Keratinocyte (primary cell): Measurements from ENCODE around the gene ATP11A.

Experiments
- EZH2 ChIP-seq: IDR thresholded peaks from one replicate; pipeline ENCODE4 v1.6.1; 2012; ENCODE audit warnings: inconsistent platforms, mild to moderate bottlenecking, low read length, moderate library complexity
- TF ChIP-seq, protein P1 (sequence below), 3 experiments: IDR thresholded peaks in 1 of 3; conservative IDR thresholded peaks in 1 of 3; optimal IDR thresholded peaks in 1 of 3; 2 replicates in 2 of 3; 3 replicates in 1 of 3; pipeline versions ENCODE3 to v1.5.1; 2011; ENCODE audit warnings: low read length in 3 of 3, mild to moderate bottlenecking in 3 of 3, moderate library complexity in 2 of 3, control low read depth in 1 of 3, inconsistent platforms in 1 of 3; ENCODE audit not compliant: insufficient read depth in 2 of 3; ENCODE audit errors: extremely low read depth in 1 of 3

- TF ChIP-seq, protein P1, sequence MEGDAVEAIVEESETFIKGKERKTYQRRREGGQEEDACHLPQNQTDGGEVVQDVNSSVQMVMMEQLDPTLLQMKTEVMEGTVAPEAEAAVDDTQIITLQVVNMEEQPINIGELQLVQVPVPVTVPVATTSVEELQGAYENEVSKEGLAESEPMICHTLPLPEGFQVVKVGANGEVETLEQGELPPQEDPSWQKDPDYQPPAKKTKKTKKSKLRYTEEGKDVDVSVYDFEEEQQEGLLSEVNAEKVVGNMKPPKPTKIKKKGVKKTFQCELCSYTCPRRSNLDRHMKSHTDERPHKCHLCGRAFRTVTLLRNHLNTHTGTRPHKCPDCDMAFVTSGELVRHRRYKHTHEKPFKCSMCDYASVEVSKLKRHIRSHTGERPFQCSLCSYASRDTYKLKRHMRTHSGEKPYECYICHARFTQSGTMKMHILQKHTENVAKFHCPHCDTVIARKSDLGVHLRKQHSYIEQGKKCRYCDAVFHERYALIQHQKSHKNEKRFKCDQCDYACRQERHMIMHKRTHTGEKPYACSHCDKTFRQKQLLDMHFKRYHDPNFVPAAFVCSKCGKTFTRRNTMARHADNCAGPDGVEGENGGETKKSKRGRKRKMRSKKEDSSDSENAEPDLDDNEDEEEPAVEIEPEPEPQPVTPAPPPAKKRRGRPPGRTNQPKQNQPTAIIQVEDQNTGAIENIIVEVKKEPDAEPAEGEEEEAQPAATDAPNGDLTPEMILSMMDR (optimal IDR thresholded peaks at IDR 0.05 in 1 of 3, IDR thresholded peaks at IDR 0.05 in 1 of 3, conservative IDR thresholded peaks at IDR 0.05 in 1 of 3; ENCODE audit: extremely low read depth in 1 of 3, insufficient read depth in 2 of 3, low read length in 3 of 3), result no peak
- no peak for TF ChIP-seq EZH2
Observed at GRCh38 chr13:112760931-112761330, 71.1 kb downstream of the ATP11A start.
